GM12891 (cell line): ENCODE results near the gene MOGAT3.

Source experiments
- POLR2A ChIP-seq: IDR thresholded peaks from 2 replicates; pipeline ENCODE4 v1.6.1; 2011; ENCODE audit warnings: low read depth, low read length, control low read depth
- POLR2AphosphoS5 ChIP-seq: IDR thresholded peaks from 2 replicates; pipeline ENCODE4 v1.6.1; 2011; ENCODE audit warnings: low read depth, low read length, control low read depth

DNA sequence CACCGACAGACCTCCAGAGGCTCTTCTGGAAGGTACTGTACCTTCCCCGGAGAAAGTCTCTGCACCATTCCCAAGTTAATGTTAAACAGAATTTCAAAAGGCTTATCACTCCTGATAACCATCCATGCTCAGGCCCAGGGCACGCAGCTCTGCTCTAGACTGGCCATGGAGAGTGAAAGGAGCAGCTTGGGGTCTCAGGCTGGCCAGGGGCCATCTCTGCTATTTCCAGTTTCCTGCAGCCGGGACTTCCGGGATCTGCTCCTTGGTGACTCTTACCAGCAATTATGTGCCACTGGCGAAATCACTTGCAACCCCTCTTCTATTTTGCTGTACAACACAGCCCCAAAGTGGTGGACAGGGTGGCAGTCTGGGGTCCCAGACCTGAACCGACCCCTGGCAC is 30.8 kb upstream of the MOGAT3 start:
- TF ChIP-seq POLR2A (no peak), POLR2AphosphoS5 (no peak)
